EH (cell line): ENCODE data around the gene IQSEC1.

Source experiments
- DNase-seq: peaks from one replicate; pipeline ENCODE4 v3.0.0-alpha.2; 2015; ENCODE audit warnings: low read depth

The IQSEC1 gene

GRCh38 chr3:13047296-13048165 lies 25.7 kb downstream of the IQSEC1 start:
- DNase-seq: no peak

DNA sequence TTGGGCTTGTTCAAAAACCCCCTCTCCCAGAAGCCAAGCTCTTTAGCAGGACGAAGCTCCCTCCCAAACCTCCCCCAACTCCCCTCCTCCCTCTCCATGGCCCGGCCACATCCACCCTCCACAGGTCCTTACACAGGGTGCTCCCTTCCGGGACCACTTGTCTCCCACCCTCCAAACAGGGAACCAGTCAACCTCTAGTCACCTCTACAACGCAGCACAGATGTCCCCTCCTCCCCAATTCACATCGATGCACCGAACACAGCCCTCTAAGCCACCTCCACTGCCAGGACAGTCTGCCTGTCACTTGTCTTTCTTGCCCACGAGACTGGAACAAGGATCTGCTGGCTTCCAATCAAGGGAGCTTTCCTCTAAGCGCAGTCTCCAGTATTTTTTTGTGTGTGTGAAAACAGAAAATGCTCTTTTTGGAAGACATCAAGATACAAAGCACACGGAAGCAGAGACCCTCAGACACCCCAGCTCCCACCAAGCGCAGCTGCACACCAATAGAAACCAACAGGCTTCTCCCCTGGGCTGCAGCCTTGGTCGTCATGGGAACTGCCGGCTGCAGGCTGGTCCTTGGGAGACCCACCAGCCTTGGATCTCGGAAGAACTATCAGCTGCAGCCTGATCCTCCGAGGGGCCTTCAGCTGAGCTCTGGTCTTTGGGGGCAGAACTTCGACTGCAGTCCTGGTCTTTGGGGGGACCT lies 26.5 kb downstream of the IQSEC1 start:
- no peak for DNase-seq

- no peak for DNase-seq
Measured at GRCh38 chr3:13045904-13046568, 27.2 kb downstream of the IQSEC1 start.

DNA sequence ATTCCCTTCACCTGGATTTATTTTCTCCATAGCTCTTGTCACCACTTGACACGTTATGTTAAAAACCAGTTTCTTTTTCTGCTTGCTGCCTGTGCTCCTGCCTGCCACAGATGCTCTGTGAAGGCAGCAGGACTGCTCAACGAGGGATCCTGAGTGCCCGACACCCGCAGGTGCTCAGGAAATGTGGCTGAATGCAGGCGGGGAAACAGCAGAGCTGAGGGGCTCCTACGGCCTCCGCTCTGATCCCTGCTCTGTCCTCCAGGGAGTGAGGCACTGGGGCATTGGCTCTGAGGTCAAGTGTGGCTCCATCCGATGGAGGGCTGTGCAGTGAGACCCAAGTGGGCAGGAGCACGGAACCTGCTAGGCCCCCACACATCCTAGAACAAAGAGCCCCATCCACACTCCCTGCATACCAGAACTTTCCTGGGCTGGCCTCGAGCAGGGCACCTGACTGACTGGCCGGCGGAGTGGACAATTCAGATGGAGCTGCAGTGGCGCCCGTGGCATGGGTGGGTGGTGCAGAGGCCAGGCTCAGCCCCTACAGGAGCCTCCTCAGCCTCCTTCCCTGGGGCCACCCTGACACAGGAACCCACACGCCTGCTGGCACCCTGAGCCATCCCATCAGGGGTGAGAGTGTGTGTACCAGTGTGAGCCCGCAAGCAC lies 27.9 kb downstream of the IQSEC1 start:
- no peak for DNase-seq

GRCh38 chr3:13044496-13045240 lies 28.6 kb downstream of the IQSEC1 start:
- DNase-seq: no peak

- DNase-seq: no peak
Measured at GRCh38 chr3:13043656-13044055, 29.6 kb downstream of the IQSEC1 start.

DNA sequence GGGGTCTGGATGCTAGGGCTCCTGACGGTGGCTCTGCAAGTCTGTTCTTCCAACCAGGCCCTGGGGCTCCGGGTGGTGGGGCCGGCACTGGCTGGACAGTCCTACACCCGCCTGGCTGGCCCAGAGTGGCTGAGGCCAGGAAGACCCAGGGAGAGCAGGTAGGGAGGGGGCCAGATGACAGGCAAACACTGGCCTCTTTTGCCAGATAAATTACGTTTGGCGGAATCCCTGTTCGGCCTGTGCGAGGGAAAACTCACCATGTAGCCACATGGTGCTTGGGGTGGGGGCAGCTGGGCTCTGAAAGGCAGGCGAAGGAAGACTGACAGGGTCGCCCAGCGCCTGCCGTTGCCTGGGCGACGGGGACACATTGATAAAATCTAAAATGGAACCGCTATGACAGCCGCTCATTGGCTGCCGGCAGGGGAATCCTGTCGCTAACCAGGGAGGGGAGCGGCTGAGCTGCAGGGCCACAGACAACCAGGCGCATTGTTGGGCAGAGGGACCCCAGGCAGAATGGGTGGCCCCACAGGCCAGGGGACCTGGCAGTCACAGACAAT lies 30.4 kb downstream of the IQSEC1 start:
- no peak for DNase-seq

GRCh38 chr3:13042127-13042701 lies 31.0 kb downstream of the IQSEC1 start:
- DNase-seq: no peak

- DNase-seq: no peak
Measured at GRCh38 chr3:13041113-13041776, 32.0 kb downstream of the IQSEC1 start.

DNA sequence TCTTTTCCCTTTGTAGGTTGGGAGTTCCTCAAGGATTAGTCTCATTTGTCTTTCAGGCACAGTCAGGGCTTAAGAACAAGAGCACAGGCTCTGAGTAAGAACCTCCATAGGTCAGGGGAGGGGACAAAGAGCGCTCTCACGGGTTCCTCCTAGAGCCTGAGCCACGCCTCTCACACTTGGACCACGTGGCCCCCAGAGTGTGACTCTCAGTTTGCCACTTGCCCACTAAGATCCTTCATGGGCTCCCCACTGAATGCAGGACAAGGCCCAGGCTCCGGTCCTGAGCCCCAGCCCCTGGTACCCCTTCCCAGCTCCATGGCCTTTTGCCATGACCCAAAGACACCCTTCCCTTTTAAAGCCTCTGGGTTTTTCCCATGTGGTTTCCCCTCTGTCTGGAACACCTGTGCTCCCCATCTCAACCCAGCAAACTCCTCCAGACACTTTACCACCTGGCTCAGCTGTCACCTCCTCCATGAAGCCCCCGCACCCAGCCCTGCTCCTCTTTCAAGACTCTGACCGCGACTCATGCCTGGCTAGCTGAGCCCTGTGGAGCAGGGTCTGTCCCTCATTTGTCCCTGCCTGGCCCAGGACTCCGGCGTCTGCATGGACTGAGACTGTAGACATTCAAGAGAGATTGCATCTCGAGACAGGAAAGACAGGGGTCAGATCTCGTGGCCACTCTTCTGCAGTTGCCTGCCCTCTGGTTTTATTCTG lies 32.7 kb downstream of the IQSEC1 start:
- DNase-seq: no peak

DNA sequence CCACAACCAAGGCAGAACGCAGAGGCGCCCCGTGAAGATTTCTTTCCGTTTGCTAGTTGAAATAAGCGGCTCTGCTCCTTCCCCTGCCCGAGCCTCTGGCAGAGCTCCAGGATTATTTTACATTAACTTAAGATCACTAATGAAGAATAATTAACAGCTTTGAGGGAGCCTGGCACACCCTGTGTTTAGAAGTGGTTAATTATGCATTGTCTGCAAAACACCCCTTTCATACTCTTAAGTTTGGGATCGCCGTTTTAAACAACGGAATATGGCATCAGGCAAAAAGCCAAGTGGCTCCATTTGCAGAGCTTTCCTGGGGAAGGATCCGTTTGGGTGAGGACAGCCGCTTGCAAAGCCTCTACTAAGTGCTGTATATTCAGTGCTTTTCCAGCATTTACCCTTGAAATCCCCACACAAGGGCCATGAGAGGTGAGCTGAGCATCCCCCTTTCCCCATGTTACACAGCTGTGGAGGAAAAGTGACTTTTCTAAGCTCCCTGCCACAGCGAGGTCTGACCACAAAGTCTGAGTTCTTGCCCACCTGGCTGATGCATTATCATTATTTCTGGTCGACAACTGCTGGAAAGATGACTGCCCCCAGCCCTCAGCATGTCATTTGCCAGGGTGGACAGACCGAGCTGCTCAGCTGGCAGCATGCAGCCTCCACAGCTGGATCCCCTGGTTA lies 33.9 kb downstream of the IQSEC1 start:
- no peak for DNase-seq

DNA sequence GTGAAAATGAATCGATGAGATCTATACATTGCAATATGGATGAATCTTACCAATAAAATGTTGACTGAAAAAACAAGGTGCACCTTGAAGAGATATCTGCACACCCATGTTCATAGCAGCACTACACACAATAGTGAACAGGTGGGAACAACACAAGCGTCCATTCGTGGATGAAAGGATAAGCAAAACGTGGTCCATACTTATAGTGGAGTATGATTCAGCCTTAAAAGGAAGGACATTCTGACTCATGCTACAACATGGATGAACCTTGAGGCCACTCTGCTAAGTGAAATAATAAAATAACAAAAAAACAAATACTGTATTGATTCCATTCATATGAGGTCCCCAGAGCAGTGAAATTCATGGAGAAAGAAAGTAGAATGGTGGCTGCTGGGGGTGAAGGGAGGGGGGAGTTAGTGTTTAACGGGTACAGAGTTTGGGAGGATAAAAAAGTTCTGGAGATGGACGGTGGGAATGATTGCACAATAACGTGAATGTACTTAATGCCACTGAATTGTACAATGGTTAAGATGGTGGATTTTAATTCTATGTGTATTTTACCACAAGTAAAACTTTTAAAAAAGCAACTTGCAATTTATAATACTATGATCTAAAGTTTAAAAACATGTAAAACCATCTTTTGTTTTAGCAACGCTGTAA lies 35.6 kb downstream of the IQSEC1 start:
- DNase-seq: no peak

DNA sequence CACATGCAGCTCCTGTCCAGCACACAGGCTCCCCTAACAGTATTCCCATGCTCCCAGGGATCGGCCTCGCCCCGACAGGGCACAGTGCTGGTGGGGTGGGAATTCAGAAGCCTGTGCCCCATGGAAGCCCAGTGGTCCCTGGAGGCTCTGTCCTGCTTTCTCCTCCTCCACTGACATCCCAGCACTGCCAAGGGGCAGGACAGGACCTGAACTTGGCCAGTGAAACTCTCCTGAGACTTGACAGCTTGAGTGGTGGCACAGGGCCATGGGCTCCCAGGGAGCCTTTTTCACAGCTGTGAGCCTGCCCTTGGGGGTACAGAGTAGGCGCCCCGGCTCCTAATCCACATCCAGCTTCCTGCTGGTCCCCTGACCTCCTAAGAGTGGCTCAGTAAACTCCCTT lies 38.4 kb downstream of the IQSEC1 start:
- DNase-seq: no peak

- no peak for DNase-seq
Measured at GRCh38 chr3:13034109-13034800, 39.0 kb downstream of the IQSEC1 start.

DNA sequence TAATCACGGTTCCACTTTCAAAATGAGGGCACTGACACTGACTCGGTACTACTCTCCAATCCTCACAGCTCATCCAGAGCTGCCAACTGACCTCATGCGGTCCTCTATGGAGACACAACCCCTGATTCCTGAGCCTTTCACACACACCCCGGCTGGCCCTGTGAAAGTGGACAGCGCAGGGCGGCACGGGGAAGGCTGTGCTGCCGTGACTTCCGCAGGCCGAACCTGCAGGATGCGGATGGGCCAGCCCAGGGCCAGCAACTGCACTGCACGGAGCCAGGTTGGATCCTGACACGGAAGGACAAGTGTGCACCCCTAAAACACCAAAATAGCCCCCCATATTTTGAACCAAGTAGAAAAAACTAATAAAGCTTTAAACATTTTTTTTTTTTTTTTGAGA lies 41.0 kb downstream of the IQSEC1 start:
- DNase-seq: no peak

- DNase-seq: no peak
Measured at GRCh38 chr3:13031621-13032020, 41.6 kb downstream of the IQSEC1 start.

DNA sequence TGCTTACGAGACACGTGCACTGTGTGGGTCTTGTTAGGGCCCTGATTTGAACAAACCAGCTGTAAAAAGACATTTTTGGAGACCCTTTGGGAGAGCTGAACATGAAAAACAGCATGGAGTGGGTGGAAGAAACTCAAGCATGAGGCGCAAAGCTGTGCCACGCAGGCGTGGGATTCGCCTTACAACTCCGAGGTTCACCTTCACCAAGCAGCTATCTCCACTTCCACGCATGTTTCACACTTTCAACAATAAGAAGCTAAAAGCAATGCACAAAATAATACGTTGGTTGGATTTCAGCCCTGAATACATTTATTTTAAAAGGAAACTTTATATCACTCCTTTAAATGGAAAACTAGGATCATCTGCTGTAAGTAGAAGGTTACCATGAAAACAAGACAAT lies 42.5 kb downstream of the IQSEC1 start:
- DNase-seq: no peak
